ENCODE measurements around the gene SPDYE3.
A peak's percentile ranks its signal among the peaks of the same experiment; 100 is the strongest.
"Not testable (repeated sequence)": the region's sequence is repeated elsewhere in the genome, so short reads cannot be mapped to it uniquely, and the experiment has no call there.

Gene SPDYE3

GRCh38 chr7:100292162-100292561 lies 15.3 kb upstream of the SPDYE3 start:
- not testable (repeated sequence) for DNase-seq

GRCh38 chr7:100295269-100295668 lies 12.2 kb upstream of the SPDYE3 start:
- DNase-seq: not testable (repeated sequence)

DNA sequence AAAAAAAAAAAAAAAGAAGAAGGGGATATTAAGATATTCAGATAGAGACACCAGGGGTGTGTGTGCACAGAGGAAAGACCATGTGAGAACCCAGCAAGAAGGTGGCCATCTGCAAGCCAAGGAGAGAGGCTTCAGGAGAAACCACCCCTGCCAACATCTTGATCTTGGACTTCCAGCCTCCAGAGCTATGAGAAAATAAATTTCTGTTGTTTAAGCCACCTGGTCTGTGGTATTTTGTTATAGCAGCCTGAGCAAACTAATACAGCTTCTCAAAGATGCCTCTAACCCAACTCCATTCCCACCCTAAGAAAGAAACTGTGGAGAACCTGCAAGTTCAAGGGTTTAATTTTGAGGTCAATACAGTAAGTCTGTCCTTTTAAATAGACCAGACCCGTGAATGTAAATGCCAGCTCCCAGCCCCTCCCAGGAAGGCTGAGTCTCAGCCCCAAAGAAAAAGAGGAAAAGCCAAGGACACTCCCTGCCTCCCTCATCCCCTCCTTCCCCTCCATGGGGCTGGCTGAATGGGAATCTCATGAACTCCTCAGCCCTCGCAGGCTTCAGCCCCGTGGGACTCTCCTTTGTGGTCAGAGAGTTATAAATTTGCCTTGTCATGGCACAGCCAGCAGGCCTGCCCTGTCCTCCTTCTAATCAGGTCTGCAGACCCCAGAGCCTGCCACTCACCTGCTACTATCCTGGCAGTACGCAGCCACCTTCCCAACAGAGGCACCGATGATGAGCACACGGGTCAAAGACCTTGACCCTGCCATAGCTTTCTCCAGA lies 9.5 kb upstream of the SPDYE3 start:
- not testable (repeated sequence) for DNase-seq

- DNase-seq: not testable (repeated sequence)
These were observed 8.9 kb upstream of the SPDYE3 start for GRCh38 chr7:100298632-100298895.

DNA sequence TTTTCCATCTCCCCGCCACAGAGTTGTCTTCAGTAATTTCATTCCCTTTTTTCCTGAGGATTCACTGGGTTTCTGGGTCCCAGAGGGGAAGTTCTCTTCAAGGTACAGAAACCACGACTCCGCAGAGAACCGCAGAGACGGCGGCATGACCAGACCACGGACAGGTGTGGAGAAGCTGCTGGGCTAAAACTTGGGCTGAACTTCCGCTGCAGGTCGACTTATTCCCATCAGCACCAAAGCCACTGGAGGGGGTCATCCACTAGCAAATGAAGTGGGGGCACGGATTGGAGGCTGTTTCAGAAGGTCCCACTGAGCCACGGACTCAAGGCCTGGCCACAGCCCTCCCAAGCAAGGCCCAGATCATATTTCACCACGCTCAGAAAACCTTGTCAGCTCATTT lies 3.0 kb upstream of the SPDYE3 start:
- DNase-seq: not testable (repeated sequence)

- not testable (repeated sequence) for DNase-seq
These were observed 10.8 kb downstream of the SPDYE3 start for GRCh38 chr7:100318329-100318728.

DNA sequence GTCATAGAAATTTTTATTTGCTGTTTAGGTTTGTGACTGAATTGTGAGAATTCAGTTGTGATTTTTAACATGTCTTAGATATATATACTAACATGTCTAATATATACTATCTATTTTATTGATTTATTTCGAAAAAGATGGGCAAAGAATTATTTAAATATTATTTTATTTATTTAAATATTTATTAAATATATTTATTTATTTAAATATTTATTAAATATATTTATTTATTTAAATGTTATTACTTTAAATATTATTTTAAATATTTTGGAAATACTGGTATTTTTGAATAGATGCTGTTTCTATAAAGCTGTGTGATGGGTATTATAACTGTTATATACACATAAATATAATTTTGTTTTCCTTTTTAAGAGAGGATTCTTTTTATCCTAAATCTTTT lies 14.1 kb downstream of the SPDYE3 start:
- DNase-seq: not testable (repeated sequence)

- not testable (repeated sequence) for DNase-seq
These were observed 16.7 kb downstream of the SPDYE3 start for GRCh38 chr7:100324194-100324593.

- DNase-seq: not testable (repeated sequence)
These were observed 18.2 kb downstream of the SPDYE3 start for GRCh38 chr7:100325671-100326070.

GRCh38 chr7:100326914-100327313 lies 19.4 kb downstream of the SPDYE3 start:
- DNase-seq: not testable (repeated sequence)

DNA sequence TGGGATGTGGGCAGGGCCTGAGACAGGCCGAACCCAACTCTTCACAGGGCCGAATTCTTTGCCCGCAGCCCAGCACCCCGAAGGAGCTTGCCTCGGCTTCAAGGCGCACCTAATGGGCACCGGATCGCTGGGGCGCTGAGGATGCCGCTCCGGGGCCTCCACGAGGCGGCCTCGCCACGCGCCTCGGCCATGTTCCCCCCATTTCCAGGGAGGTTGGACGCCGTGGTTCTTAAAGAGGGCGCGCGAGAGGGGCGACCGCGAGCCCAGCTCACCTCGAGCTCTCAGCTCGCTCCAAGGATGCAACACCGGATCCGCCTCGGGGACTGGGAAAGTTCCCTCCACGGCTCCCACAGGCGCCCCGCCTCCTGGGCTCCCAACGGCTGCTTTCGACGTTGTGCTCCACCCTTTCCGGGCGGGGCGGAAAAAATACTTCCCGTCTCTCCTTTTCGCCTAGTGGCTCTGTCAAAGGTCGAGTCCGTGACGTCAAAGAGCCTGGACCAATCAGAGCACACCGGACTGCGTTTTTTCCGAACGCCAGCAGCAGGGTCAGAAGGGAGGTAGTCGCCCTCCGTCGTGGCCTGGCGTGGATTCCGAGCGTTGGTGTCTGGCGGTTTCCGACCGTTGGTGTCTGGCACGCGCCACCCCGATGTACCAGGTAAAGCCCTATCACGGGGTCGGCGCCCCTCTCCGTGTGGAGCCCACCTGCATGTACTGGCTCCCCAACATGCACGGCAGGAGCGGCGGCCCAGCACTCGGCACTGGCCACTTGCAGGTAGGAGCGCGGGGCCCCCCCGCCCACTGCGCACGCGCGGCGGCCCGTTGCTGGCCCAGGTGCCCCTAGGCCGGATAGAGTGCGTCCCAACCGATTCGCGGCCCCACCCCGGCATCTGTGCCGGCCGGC lies 28.3 kb downstream of the SPDYE3 start:
- DNase-seq: peak; percentile 71 to 90

DNA sequence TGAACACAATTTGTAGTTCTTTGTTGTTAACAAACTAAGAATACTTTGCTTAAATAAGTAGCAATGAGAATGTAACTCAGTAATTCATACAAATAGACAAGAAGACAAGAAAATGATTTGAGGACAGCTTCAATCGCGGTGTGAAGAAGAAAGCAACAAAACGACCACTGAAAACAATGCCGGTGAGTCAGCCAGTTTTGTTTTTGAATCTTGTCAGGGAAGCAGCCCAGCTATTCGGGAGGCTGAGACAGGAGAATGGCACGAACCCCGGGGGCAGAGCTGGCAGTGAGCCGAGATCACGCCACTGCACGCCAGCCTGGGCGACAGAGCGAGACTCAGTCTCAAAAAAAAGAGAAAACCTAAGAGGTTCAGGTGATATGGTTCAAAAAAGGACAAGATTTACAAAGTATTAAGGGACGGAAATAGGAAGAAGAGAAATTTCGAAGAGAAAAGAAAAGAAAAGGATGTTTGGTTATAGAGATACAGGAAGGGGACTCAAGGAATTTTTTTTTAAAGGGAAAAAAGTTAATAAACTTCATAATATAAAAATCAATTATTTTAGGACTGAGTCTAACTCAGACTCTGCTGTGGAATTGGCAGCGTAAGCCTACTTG lies 30.7 kb downstream of the SPDYE3 start:
- DNase-seq: not testable (repeated sequence)

DNA sequence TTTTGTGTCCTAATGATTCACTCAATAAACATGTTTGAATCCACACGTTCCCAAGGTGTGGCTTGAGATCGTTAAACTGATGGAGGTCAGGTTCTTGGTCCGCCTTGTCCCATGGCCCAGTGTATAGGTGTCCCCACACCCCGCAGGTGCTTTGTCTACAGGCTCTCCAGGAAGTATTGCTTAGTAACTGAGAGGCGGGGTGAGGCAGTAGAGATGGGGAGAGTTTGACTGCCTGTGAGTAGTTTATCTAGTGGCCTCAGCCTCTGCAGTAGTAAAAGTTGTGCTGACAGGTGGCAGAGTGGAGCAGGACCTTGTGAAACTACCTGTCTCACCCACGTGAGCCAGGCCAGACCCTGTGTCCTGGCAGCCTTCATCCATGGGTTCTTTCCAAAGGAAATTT lies 33.8 kb downstream of the SPDYE3 start:
- DNase-seq: not testable (repeated sequence)

- DNase-seq: no peak
These were observed 35.3 kb downstream of the SPDYE3 start for GRCh38 chr7:100342765-100343164.

GRCh38 chr7:100344124-100344559 lies 36.6 kb downstream of the SPDYE3 start:
- DNase-seq: not testable (repeated sequence)

GRCh38 chr7:100344560-100345287 lies 37.2 kb downstream of the SPDYE3 start:
- DNase-seq: not testable (repeated sequence)

- DNase-seq: peak; percentile 50 to 77
These were observed 37.8 kb downstream of the SPDYE3 start for GRCh38 chr7:100345288-100345672.

DNA sequence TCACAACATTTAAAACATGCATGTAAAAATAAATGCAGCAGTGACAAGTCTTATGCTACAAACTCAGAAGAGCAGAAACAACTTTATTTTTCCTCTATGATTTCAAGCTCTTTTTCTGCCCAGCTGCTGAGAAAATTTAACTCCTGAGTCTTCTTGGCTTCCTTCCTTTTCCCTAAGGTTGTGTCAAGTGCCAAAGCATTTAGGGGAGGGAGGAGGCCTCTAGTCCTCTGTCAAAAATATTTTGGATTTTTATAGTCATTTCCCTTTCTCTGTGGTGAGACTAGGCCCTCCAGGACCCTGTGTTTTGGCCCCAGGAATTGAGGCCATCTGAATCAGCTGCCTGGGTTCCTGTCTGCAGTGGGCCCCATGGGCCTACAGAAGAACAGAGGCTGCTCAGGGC lies 39.4 kb downstream of the SPDYE3 start:
- DNase-seq: no peak

DNA sequence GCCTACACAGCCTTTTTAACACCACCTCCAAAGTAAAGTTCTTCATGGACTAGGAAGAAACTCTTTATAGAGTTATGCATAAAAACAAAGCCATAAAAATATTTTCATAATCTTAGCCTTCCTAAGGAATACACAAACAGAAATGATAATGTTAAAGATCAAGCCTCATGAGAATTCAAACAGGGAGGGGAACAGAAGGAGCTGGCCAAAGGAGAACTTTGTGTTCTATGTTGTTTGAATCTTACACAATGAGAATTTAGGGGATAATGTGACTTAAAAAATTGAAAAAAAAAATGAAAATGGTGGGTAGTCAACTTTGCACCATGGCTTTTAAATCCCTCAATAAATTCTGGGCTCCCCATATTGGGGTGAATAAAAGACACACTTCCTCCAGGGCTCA lies 41.3 kb downstream of the SPDYE3 start:
- no peak for DNase-seq

DNA sequence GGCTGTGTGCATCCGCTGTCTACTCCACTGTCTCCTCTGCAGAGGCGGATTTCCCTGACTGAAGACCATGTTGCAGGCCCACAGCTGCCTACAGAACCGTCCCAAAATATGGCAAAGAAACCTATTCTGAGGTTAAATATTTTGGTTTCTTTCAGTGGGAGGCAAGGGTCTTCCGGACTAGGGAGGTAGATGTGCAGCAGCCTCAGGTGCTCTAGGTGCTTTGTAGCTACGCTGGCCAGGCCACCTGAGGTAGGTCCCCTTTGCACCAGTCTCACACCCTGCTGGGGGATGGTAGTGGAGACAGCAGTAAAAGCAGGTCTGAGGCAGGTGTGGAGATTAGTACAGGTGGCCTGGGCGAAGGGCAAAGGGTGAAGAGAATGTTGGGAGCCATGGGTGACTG lies 42.3 kb downstream of the SPDYE3 start:
- no peak for DNase-seq

DNA sequence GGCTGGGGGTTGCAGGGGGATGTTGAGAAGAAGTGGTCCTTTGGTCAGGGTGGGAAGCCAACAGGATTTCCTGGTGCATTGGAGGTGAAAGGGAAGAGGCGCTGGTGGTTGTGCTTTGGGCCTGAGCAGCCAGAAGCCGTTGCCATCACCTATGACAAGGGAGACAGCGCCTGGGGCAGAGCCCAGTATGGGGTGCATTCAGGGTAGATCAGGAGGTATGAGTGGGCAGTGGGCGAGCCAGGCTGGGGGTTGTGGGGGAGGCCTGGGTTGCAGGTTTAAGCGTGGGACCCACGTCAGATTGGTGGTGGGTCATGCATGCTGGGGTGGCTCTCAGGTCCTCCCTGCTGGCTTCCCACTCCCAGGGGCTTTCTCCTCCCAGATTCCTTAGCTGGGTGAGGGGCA lies 44.2 kb downstream of the SPDYE3 start:
- DNase-seq: no peak

- DNase-seq: not testable (repeated sequence)
These were observed 44.8 kb downstream of the SPDYE3 start for GRCh38 chr7:100352230-100352781.

Data from hippocampal formation (tissue), 2 donors.